Endothelial cell (in vitro differentiated cells): ENCODE data around the gene GCNT4. TPM values are rescaled to one million over a fixed set of nuclear protein-coding genes. Genes with fewer than 3 reads are reported as not detected.

Experiments used
- DNase-seq: peaks from one replicate; pipeline ENCODE4 v3.0.0; 2021; ENCODE audit warnings: low spot score
- H3K27ac Mint-ChIP-seq: one replicate; pipeline ENCODE4 v1.8.0; 2021; ENCODE audit warnings: mixed read lengths, inconsistent platforms; ENCODE audit not compliant: unreplicated experiment
- H3K27me3 Mint-ChIP-seq: one replicate; pipeline ENCODE4 v1.8.0; 2021; ENCODE audit warnings: mild to moderate bottlenecking, moderate library complexity, mixed read lengths, inconsistent platforms; ENCODE audit not compliant: unreplicated experiment
- H3K36me3 Mint-ChIP-seq: one replicate; pipeline ENCODE4 v1.8.0; 2021; ENCODE audit warnings: mild to moderate bottlenecking, low read depth, mixed read lengths, inconsistent platforms; ENCODE audit not compliant: unreplicated experiment
- H3K4me1 Mint-ChIP-seq: one replicate; pipeline ENCODE4 v1.8.0; 2021; ENCODE audit warnings: mild to moderate bottlenecking, mixed read lengths, inconsistent platforms; ENCODE audit not compliant: unreplicated experiment
- H3K4me3 Mint-ChIP-seq: one replicate; pipeline ENCODE4 v1.8.0; 2021; ENCODE audit warnings: mild to moderate bottlenecking, mixed read lengths, inconsistent platforms; ENCODE audit not compliant: unreplicated experiment
- H3K9me3 Mint-ChIP-seq: one replicate; pipeline ENCODE4 v1.8.0; 2021; ENCODE audit warnings: mixed read lengths, inconsistent platforms; ENCODE audit not compliant: unreplicated experiment
- CTCF ChIP-seq: fragments of 200-600 bp; sonication (generic); IDR thresholded peaks from one replicate; pipeline ENCODE4 v1.5.0; 2021; ENCODE audit warnings: antibody characterized with exemption; ENCODE audit not compliant: unreplicated experiment
- total RNA-seq: library from RNA; stranded (reverse); fragmentation: NEBNext Ultra II Directional; extraction: Animal tissue kit (Norgen Biotek cat#: 25700); gene quantifications from one replicate; pipeline ENCODE4 v1.2.1, GENCODE V29; 2021; ENCODE audit not compliant: unreplicated experiment

Gene GCNT4
- total RNA-seq, 1 donor from 2014 or later: 0.54 TPM

- Mint-ChIP-seq H3K36me3 (no peaks in the 10 kb centered on the region), H3K27ac (no peak overlapping the region), H3K4me1 (peaks cover 11% of the 10 kb centered on the region), H3K4me3 (no peak overlapping the region), H3K27me3 (peaks cover 1% of the 10 kb centered on the region), H3K9me3 (no peaks in the 10 kb centered on the region)
- no peak for TF ChIP-seq CTCF
- no peak for DNase-seq
Measured at GRCh38 chr5:75046366-75047142, 5.8 kb downstream of the GCNT4 start.

GRCh38 chr5:75045071-75045470 lies 7.3 kb downstream of the GCNT4 start:
- Mint-ChIP-seq H3K27me3 (no peaks in the 10 kb centered on the region), H3K4me3 (no peak overlapping the region), H3K27ac (no peak overlapping the region)

GRCh38 chr5:75044406-75044805 lies 8.0 kb downstream of the GCNT4 start:
- DNase-seq: no peak
- no peaks in the 10 kb centered on the region for H3K36me3 Mint-ChIP-seq
- no peaks in the 10 kb centered on the region for H3K27me3 Mint-ChIP-seq
- H3K9me3 Mint-ChIP-seq: no peaks in the 10 kb centered on the region
- H3K27ac Mint-ChIP-seq: no peak overlapping the region
- H3K4me3 Mint-ChIP-seq: no peak overlapping the region
- no peak for TF ChIP-seq CTCF
- H3K4me1 Mint-ChIP-seq: peaks cover 4% of the 10 kb centered on the region

More at GRCh38 chr5:75045071-75045470, 7.3 kb downstream of the GCNT4 start:
- DNase-seq: no peak
- no peaks in the 10 kb centered on the region for H3K36me3 Mint-ChIP-seq
- TF ChIP-seq CTCF: no peak
- no peaks in the 10 kb centered on the region for H3K9me3 Mint-ChIP-seq
- no peaks in the 10 kb centered on the region for H3K4me1 Mint-ChIP-seq

GRCh38 chr5:75043633-75044264 lies 8.6 kb downstream of the GCNT4 start:
- TF ChIP-seq CTCF: no peak

GRCh38 chr5:75042522-75042921 lies 9.8 kb downstream of the GCNT4 start:
- Mint-ChIP-seq H3K4me1 (peaks cover 4% of the 10 kb centered on the region), H3K9me3 (no peaks in the 10 kb centered on the region), H3K36me3 (no peaks in the 10 kb centered on the region), H3K27ac (no peak overlapping the region), H3K27me3 (no peaks in the 10 kb centered on the region), H3K4me3 (no peak overlapping the region)
- TF ChIP-seq CTCF: no peak
- no peak for DNase-seq

More at GRCh38 chr5:75043633-75044264, 8.6 kb downstream of the GCNT4 start:
- no peaks in the 10 kb centered on the region for H3K27me3 Mint-ChIP-seq
- H3K4me3 Mint-ChIP-seq: no peak overlapping the region
- H3K9me3 Mint-ChIP-seq: no peaks in the 10 kb centered on the region
- no peak overlapping the region for H3K27ac Mint-ChIP-seq
- no peak for DNase-seq
- no peaks in the 10 kb centered on the region for H3K36me3 Mint-ChIP-seq
- H3K4me1 Mint-ChIP-seq: peaks cover 4% of the 10 kb centered on the region
